GM18507 (cell line): ENCODE measurements around the gene REPIN1.

Experiments
- DNase-seq: peaks from one replicate; pipeline ENCODE4 v3.0.0; 2011; ENCODE audit warnings: low read depth; ENCODE audit not compliant: insufficient read length; ENCODE audit errors: extremely low spot score
- FAIRE-seq: peaks from 2 replicates; lab custom pipeline; 2011; peaks lifted over from hg19 to GRCh38; lab: Jason Lieb, UNC

The REPIN1 gene

GRCh38 chr7:150401861-150402631, 33.4 kb downstream of the REPIN1 start:
- no peak for DNase-seq
- no peak for FAIRE-seq

- FAIRE-seq (no peak), DNase-seq (no peak)
These were observed 34.2 kb downstream of the REPIN1 start for GRCh38 chr7:150402671-150403321.

GRCh38 chr7:150403376-150404171, 35.0 kb downstream of the REPIN1 start:
- FAIRE-seq (no peak), DNase-seq (no peak)

GRCh38 chr7:150404172-150404804, 35.7 kb downstream of the REPIN1 start:
- FAIRE-seq (peak; percentile 60), DNase-seq (no peak)

GRCh38 chr7:150404805-150405583, 36.4 kb downstream of the REPIN1 start:
- DNase-seq (peak; percentile 73), FAIRE-seq (peak; percentile 84)

GRCh38 chr7:150405584-150406311, 37.1 kb downstream of the REPIN1 start:
- FAIRE-seq (no peak), DNase-seq (no peak)

- FAIRE-seq (no peak), DNase-seq (no peak)
These were observed 37.6 kb downstream of the REPIN1 start for GRCh38 chr7:150406312-150406566.

GRCh38 chr7:150406567-150407421, 38.2 kb downstream of the REPIN1 start:
- no peak for DNase-seq
- peak; percentile 95 for FAIRE-seq

- FAIRE-seq: no peak
- no peak for DNase-seq
These were observed 39.2 kb downstream of the REPIN1 start for GRCh38 chr7:150407588-150408392.

- DNase-seq: no peak
- peak; percentile 75 for FAIRE-seq
These were observed 40.0 kb downstream of the REPIN1 start for GRCh38 chr7:150408393-150409299.

GRCh38 chr7:150409300-150410030, 40.8 kb downstream of the REPIN1 start:
- FAIRE-seq (no peak), DNase-seq (no peak)

- no peak for DNase-seq
- no peak for FAIRE-seq
These were observed 41.5 kb downstream of the REPIN1 start for GRCh38 chr7:150410131-150410530.

- DNase-seq (no peak), FAIRE-seq (no peak)
These were observed 42.2 kb downstream of the REPIN1 start for GRCh38 chr7:150410680-150411346.

GRCh38 chr7:150411606-150412005, 43.0 kb downstream of the REPIN1 start:
- DNase-seq: no peak
- no peak for FAIRE-seq

GRCh38 chr7:150412016-150412415, 43.4 kb downstream of the REPIN1 start:
- FAIRE-seq: no peak
- no peak for DNase-seq
